ENCODE measurements around the gene KRTAP19-3. TPM values are rescaled to one million over a fixed set of nuclear protein-coding genes. Genes with fewer than 3 reads are reported as not detected.
"Not testable (repeated sequence)": the region's sequence is repeated elsewhere in the genome, so short reads cannot be mapped to it uniquely, and the experiment has no call there.

Gene KRTAP19-3
- polyA plus RNA-seq (ENCODE audit: insufficient read depth in 1 of 5, insufficient read length in 5 of 5, low replicate concordance in 1 of 5): not detected
- long read RNA-seq, donor 1: 0 reads
- long read RNA-seq, donor 2: 0 reads
- long read RNA-seq, donor 3: 0 reads
- long read RNA-seq, donor 4: 0 reads
- long read RNA-seq, donor 5: 0 reads
- long read RNA-seq, donor 6: 0 reads
- long read RNA-seq, donor 7: 0 reads
- long read RNA-seq, donor 8: 0 reads

DNA sequence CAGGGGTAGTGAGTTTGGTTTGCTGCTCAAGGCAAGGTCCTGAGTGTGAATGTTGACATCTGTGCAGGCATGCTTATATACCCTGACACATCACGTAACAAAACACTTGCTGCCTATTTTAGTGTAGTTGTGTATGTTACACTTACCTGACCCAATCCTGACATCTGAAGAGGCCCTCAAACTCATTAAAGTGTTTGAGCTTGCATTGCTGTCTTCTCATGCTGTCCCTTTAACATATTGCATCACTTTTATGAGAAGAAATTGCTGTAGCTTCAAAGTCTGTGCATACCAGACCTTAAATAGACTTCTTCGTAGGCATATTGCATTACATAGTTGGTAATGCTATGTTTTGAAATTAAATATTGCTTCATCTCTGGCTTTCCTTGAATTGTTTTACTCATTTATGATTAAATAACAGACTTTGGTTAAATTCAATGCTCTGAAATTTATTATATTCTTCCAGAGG is at the start of gene KRTAP19-3:
Gene KRTAP19-3 (minus strand): TSS at position 51 of the 466 bp plus-strand sequence. CDS start 56 bp downstream, outside the sequence.
- DNase-seq: no peak

DNA sequence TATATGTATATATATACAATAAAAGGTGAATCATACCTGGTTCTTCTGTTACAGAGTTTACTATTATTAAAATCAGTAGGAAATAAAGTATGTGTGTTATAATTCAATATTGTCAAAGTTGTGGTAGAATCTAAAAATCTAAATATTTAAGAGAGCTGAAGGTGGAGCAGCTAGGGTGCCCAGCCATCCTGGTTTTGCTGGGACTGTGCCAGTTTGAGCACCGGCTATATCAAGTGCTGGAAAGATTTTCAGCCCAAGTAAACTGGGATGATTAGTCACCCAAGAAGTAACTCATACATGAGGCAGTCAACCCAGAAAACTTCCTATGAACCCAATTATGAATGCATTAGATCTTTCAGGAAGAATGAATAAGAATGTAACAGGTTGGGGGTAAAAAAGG is 27.1 kb upstream of the KRTAP19-3 start:
- no peak for DNase-seq

DNA sequence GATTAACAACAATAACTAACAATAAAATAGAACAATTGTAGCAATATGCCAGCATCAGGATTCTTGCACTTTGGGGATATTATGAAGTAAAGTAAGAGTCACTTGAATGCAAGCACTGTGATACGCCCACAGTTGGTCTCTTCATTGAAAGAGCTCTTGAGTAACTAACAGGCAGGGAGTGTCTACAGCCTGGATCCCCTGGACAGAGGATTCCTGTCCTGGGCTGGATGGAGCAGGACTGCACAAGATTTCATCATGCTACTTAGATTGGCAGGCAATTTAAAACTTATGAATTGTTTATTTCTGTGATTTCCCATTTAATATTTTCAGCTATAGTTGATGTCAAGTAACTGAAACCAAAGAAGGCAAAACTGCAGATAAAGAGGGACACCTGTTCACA is 23.9 kb upstream of the KRTAP19-3 start:
- no peak for DNase-seq

GRCh38 chr21:30505621-30506205 is 13.9 kb upstream of the KRTAP19-3 start:
- not testable (repeated sequence) for DNase-seq

GRCh38 chr21:30502041-30502440 is 10.2 kb upstream of the KRTAP19-3 start, which contains the start of gene KRTAP19-5:
Gene KRTAP19-5, minus strand, starts transcription at chr21:30502141. Its CDS starts 51 bp downstream, at chr21:30502090.
- no peak for DNase-seq

- DNase-seq: no peak
These were observed 5.3 kb upstream of the KRTAP19-3 start, which contains the start of gene KRTAP19-4 for GRCh38 chr21:30497065-30497464. Gene KRTAP19-4, minus strand, starts transcription at chr21:30497165. Its CDS starts 55 bp downstream, at chr21:30497110.

GRCh38 chr21:30487336-30487735 is 4.5 kb downstream of the KRTAP19-3 start, which contains the start of gene KRTAP19-2:
Gene KRTAP19-2, minus strand, starts transcription at chr21:30487436. Its CDS starts 88 bp downstream, at chr21:30487348.
- no peak for DNase-seq

DNA sequence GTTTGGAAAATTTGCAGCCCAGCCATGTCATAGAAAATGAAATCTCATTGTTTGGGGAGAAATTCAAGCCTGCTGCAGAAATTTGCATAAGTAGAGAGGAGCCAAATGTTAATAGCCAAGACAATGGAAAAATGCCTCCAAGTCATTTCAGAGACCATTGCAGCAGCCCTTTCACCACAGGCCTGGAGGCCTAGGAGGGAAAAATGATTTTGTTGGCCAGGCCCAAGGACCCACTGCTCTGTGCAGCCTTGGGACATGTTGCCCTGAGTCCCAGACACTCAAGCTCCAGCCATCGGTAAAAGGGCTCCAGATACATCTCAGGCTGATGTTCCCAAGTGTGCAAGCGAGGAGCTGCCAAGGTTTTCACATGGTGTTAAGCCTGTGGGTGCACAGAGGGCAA is 5.6 kb downstream of the KRTAP19-3 start:
- DNase-seq: no peak

DNA sequence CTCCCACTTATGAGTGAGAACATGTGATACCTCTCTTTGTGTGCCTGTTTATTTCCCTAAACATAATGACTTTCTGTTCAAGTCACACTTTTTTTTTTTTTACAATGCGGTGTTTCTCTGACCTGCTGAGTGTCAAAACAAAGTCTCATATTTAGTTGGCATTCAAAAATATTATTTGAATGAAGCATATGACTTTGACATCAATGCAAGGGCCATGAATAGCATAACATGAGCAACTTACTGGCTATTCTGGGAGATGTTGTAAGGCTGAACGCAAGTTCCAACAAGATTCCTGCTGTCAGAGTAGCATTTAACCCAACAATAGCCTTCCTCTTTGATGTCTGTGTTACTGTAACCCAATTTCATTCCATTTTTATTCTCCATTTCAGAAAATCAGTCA is 9.7 kb downstream of the KRTAP19-3 start:
- DNase-seq: no peak

DNA sequence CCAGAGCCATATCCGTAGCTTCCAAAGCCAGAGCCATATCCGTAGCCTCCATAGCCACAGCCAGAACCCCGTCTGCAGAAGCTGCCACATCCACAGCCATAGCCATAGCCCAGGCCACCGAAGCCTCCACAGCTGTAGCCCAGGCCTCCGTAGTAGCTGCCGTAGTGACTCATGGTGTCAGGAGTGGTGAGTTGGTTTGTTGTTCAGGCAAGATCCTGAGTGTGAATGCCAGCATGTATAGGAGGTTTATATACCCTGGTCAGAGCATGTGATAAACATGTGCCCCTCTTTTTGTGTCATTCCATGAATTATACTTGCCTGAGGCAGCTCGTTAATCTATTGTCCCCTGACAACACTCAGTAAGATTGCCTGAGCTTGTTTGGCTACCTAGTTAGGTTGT is 11.7 kb downstream of the KRTAP19-3 start, which contains the start of gene KRTAP19-1:
Gene KRTAP19-1 (minus strand): TSS at position 223 of the 400 bp plus-strand sequence. CDS start 50 bp downstream, at position 173.
- no peak for DNase-seq

- DNase-seq: no peak
These were observed 12.6 kb downstream of the KRTAP19-3 start for GRCh38 chr21:30479259-30479658.

DNA sequence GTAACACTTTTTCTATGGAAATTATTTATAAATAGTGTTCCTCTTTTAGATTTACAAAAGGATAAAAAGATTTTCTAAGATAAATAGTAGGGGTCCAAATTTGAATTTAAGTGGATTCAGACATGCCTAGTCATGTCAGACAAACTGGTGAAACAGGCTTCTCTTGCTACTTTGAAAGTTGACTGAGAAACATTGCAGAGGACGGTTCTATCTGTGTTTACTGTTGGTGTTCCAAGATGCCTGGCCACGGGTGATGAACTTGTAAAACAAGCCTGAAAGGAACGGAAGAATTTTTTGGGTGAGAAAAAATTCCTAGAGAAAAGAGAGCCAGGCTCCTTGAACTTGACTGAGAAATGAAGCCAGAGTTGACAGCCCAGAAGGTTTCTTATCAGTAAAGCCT is 13.8 kb downstream of the KRTAP19-3 start:
- no peak for DNase-seq

DNA sequence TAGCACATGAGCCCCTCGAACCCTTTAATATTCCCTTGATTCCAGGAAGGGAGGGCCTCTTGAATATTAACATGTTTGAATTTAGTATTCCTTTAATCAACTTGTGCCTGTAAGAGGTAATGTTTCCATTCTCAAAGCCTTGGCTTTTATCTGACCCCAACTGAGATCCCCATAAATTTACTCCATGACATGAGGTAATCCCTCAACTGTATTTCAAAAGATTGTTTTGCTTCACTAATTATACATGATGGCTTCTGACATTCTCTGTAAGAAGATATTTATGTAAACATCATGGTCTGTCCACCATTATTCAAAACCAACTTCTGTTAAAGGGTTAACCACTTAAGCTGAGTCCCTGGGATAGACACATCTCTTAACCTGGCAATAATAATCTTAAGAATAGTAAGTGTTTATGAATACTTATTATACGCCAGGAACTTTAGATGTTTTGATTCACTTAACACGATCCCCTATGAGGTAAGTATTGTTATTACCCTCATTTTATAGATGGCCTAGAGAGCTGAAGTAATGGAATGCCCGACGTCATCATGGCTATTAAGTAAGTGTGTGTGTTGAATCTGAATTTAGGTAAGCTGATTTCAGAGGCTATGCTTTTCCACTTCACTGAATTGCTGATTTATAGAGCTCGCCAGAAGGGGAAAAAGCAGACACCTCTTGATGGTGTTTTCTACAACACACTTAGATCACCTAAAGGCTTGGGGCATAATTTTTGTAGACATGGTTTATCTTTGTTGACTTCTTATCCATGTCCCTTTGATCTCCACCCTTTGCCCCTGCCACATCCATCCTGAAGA is 22.7 kb downstream of the KRTAP19-3 start:
- DNase-seq: no peak

GRCh38 chr21:30463713-30464112 is 28.1 kb downstream of the KRTAP19-3 start:
- DNase-seq: no peak

- DNase-seq: no peak
These were observed 43.3 kb downstream of the KRTAP19-3 start for GRCh38 chr21:30448514-30448913.

- DNase-seq: no peak
These were observed 44.8 kb downstream of the KRTAP19-3 start for GRCh38 chr21:30447056-30447455.

DNA sequence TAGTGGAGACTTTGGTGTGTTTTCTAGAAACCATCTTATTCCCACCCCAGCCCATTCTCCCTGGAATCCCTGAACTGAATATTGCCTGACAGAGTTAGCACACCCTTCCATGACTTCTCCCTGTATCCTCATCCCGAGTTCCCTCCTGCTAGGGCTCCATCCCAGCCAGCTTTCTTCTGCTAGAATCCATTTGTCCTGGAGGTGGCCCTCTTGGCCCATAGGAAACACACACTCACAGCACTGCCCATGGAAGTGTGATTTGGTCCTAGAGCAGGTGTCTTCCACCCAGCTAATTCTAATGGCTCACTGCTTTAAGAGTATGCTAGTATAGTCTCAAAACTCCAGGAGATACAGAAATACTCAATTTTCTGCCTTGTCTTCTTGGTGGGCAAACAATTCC is 47.6 kb downstream of the KRTAP19-3 start:
- DNase-seq: no peak

- DNase-seq: no peak
These were observed 48.6 kb downstream of the KRTAP19-3 start for GRCh38 chr21:30443226-30443625.
